Karpas-422 (cell line): ENCODE results near the gene PACSIN3. TPM values are rescaled to one million over a fixed set of nuclear protein-coding genes. Genes with fewer than 3 reads are reported as not detected.
A peak's percentile ranks its signal among the peaks of the same experiment; 100 is the strongest.

Experiments
- DNase-seq: peaks from one replicate; pipeline ENCODE4 v3.0.0-alpha.2; 2015
- H2AFZ ChIP-seq: fragments of 200-600 bp; sonication (generic); 2 replicates; pipeline ENCODE4 v1.6.1; 2014; ENCODE audit warnings: antibody characterized with exemption, low read length, mixed read lengths
- H3K27ac ChIP-seq: fragments of 200-600 bp; sonication (generic); 2 replicates; pipeline ENCODE4 v1.5.1; 2014; ENCODE audit warnings: mild to moderate bottlenecking, low read length, moderate library complexity
- H3K27me3 ChIP-seq: fragments of 200-600 bp; sonication (generic); 2 replicates; pipeline ENCODE4 v1.6.1; 2014; ENCODE audit warnings: low read length, mixed read lengths
- H3K36me3 ChIP-seq: fragments of 200-600 bp; sonication (generic); 2 replicates; pipeline ENCODE4 v1.6.1; 2014; ENCODE audit warnings: low read length, mixed read lengths; ENCODE audit not compliant: insufficient read depth
- H3K4me1 ChIP-seq: fragments of 200-600 bp; sonication (generic); 2 replicates; pipeline ENCODE4 v1.6.1; 2014; ENCODE audit warnings: mild to moderate bottlenecking, low read length, mixed read lengths
- H3K4me2 ChIP-seq: fragments of 200-600 bp; sonication (generic); 2 replicates; pipeline ENCODE4 v1.6.1; 2014; ENCODE audit warnings: low read length, low read depth, mild to moderate bottlenecking; ENCODE audit not compliant: poor library complexity, severe bottlenecking
- H3K4me3 ChIP-seq: fragments of 200-600 bp; sonication (generic); 2 replicates; pipeline ENCODE4 v1.5.1; 2014; ENCODE audit warnings: mild to moderate bottlenecking, antibody characterized with exemption, low read length, mixed read lengths
- H3K79me2 ChIP-seq: fragments of 200-600 bp; sonication (generic); 2 replicates; pipeline ENCODE4 v1.6.1; 2014; ENCODE audit warnings: mild to moderate bottlenecking, low read length, mixed read lengths
- H3K9ac ChIP-seq: fragments of 200-600 bp; sonication (generic); 2 replicates; pipeline ENCODE4 v1.6.0; 2014; ENCODE audit warnings: low read length
- H3K9me2 ChIP-seq: fragments of 200-600 bp; sonication (generic), shearing (Covaris generic); replicated peaks from 2 replicates; pipeline ENCODE4 v1.6.0; 2014; ENCODE audit warnings: mild to moderate bottlenecking, low read length, moderate library complexity; ENCODE audit not compliant: insufficient read depth
- H3K9me3 ChIP-seq: fragments of 300-700, 200-600 bp; sonication (generic); 2 replicates; pipeline ENCODE4 v1.6.1; 2014; ENCODE audit warnings: low read length, mixed read lengths
- H4K20me1 ChIP-seq: fragments of 200-600 bp; sonication (generic); 2 replicates; pipeline ENCODE4 v1.6.1; 2014; ENCODE audit warnings: mild to moderate bottlenecking, antibody characterized with exemption, low read length, low read depth; ENCODE audit not compliant: insufficient read depth
- total RNA-seq: library from RNA; depleted of rRNA; stranded (reverse); fragments of >200 nt; shearing (Covaris generic); gene quantifications from 2 replicates; pipeline ENCODE4 v1.2.3, GENCODE V29; 2014; ENCODE audit warnings: low replicate concordance

The PACSIN3 gene
- total RNA-seq, 1 experiment from 2014 or later, result 1.1 TPM

- Histone ChIP-seq H3K4me2 (no peak overlapping the region), H3K79me2 (no peaks in the 10 kb centered on the region), H3K4me3 (no peak overlapping the region), H3K27me3 (no peaks in the 10 kb centered on the region), H2AFZ (no peak overlapping the region), H4K20me1 (no peaks in the 10 kb centered on the region), H3K36me3 (no peaks in the 10 kb centered on the region), H3K27ac (peak overlapping the region; percentile 25; the same call in 1 of the 2 replicates), H3K9me2 (no peaks in the 10 kb centered on the region), H3K9me3 (no peaks in the 10 kb centered on the region), H3K9ac (no peak overlapping the region), H3K4me1 (peaks cover 32% of the 10 kb centered on the region)
- DNase-seq, result no peak
Measured at GRCh38 chr11:47137476-47137875, 48.8 kb downstream of the PACSIN3 start.

DNA sequence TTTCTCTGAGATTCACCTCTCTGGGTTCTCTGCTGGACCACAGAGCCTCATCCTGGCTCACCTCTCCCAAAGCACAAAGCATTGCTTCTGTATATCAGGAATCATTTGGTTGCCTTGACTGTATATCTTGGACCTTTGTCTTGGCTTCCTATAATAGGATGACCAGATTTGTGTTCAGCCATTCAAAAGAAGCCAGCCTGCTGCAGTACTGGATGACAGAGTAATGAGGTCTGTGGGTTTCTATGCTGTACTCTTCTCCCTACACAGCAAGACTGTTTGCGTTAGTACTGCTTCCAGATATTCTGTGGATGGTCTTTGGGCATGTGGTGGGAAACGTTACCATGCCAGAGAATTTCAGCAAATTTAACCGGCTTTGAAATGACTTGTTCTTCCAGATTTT lies 49.3 kb downstream of the PACSIN3 start:
- H3K4me3 ChIP-seq, result no peak overlapping the region
- no peak overlapping the region for H3K4me2 ChIP-seq
- H3K79me2 ChIP-seq, result no peaks in the 10 kb centered on the region
- peak overlapping the region; percentile 36; the same call in 1 of the 2 replicates for H3K27ac ChIP-seq
- H3K9ac ChIP-seq, result no peak overlapping the region
- peaks cover 28% of the 10 kb centered on the region for H3K4me1 ChIP-seq
- no peak for DNase-seq
- no peak overlapping the region for H2AFZ ChIP-seq
- H4K20me1 ChIP-seq, result no peaks in the 10 kb centered on the region
- H3K9me3 ChIP-seq, result no peaks in the 10 kb centered on the region
- no peaks in the 10 kb centered on the region for H3K9me2 ChIP-seq
- H3K27me3 ChIP-seq, result no peaks in the 10 kb centered on the region
- no peaks in the 10 kb centered on the region for H3K36me3 ChIP-seq

- Histone ChIP-seq H2AFZ (no peak overlapping the region), H3K9me2 (no peaks in the 10 kb centered on the region), H3K79me2 (no peaks in the 10 kb centered on the region), H3K9ac (no peak overlapping the region), H3K4me2 (no peak overlapping the region), H3K9me3 (no peaks in the 10 kb centered on the region), H3K36me3 (no peaks in the 10 kb centered on the region), H3K4me1 (peaks cover 28% of the 10 kb centered on the region), H3K27me3 (no peaks in the 10 kb centered on the region), H3K4me3 (no peak overlapping the region), H4K20me1 (no peaks in the 10 kb centered on the region), H3K27ac (peak overlapping the region; percentile 36; the same call in 1 of the 2 replicates)
- no peak for DNase-seq
Measured at GRCh38 chr11:47136327-47136726, 49.9 kb downstream of the PACSIN3 start.

GRCh38 chr11:47132981-47133380 lies 53.3 kb downstream of the PACSIN3 start:
- Histone ChIP-seq H3K79me2 (no peaks in the 10 kb centered on the region), H3K9me2 (no peaks in the 10 kb centered on the region), H3K9ac (no peak overlapping the region), H3K27me3 (no peaks in the 10 kb centered on the region), H2AFZ (no peak overlapping the region), H3K4me3 (no peak overlapping the region), H3K27ac (no peak overlapping the region), H3K4me2 (no peak overlapping the region), H3K36me3 (no peaks in the 10 kb centered on the region), H3K9me3 (no peaks in the 10 kb centered on the region), H4K20me1 (no peaks in the 10 kb centered on the region), H3K4me1 (peaks cover 38% of the 10 kb centered on the region)
- no peak for DNase-seq

DNA sequence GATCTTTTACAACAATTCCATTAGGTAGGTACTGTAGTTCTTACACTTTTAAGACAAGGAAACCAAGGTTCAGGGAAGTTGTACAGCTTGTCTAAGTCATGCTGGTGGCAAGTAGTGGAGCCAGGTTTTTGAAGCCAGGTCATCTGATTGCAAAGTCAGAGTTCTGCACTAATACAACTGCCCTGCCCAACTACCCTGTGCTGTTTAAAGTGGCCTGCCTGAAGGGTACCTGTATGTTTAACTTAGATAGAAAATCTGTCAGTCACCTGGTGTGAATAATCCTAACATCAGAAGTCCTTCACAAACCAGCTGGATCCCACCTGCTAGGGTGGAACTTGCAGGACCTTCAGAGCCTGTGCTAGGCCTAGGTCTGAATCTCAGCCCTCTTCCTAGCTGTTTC lies 53.7 kb downstream of the PACSIN3 start:
- Histone ChIP-seq H3K27me3 (no peaks in the 10 kb centered on the region), H3K4me2 (no peak overlapping the region), H3K4me3 (no peak overlapping the region), H3K4me1 (peaks cover 38% of the 10 kb centered on the region), H3K9me2 (no peaks in the 10 kb centered on the region), H4K20me1 (no peaks in the 10 kb centered on the region), H3K9ac (no peak overlapping the region), H2AFZ (no peak overlapping the region), H3K36me3 (no peaks in the 10 kb centered on the region), H3K27ac (peak overlapping the region; percentile 26; the same call in 1 of the 2 replicates), H3K9me3 (no peaks in the 10 kb centered on the region), H3K79me2 (no peaks in the 10 kb centered on the region)
- no peak for DNase-seq

DNA sequence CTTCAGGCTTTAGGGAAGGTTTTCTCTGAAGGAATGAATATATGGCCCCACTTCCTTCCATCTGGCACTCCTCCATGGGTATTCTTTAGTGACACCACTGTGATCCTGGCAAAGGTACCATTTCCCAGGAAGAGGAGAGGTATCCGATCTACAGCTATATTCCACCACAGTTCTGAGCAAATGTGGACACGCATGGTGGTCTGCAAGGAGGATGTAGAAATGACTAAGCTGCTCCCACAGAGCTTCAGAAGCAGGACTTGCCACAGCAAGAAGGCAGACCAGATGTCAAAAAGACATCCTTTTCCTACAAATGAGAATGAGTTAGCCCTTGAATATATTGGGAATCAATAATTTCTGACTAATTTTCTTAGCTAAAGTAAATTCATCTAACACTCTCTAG lies 55.1 kb downstream of the PACSIN3 start:
- H3K27me3 ChIP-seq, result no peaks in the 10 kb centered on the region
- H3K9ac ChIP-seq, result no peak overlapping the region
- H4K20me1 ChIP-seq, result no peaks in the 10 kb centered on the region
- no peak overlapping the region for H2AFZ ChIP-seq
- DNase-seq, result no peak
- no peaks in the 10 kb centered on the region for H3K9me2 ChIP-seq
- no peak overlapping the region for H3K4me2 ChIP-seq
- H3K9me3 ChIP-seq, result no peaks in the 10 kb centered on the region
- H3K4me3 ChIP-seq, result no peak overlapping the region
- H3K4me1 ChIP-seq, result peaks cover 45% of the 10 kb centered on the region
- peak overlapping the region; percentile 45 for H3K27ac ChIP-seq
- no peaks in the 10 kb centered on the region for H3K79me2 ChIP-seq
- H3K36me3 ChIP-seq, result no peaks in the 10 kb centered on the region

GRCh38 chr11:47130543-47130942 lies 55.7 kb downstream of the PACSIN3 start:
- H3K9me3 ChIP-seq, result no peaks in the 10 kb centered on the region
- no peak overlapping the region for H3K4me2 ChIP-seq
- no peak overlapping the region for H3K4me3 ChIP-seq
- DNase-seq, result no peak
- no peaks in the 10 kb centered on the region for H3K79me2 ChIP-seq
- H4K20me1 ChIP-seq, result no peaks in the 10 kb centered on the region
- no peaks in the 10 kb centered on the region for H3K9me2 ChIP-seq
- H3K4me1 ChIP-seq, result peaks cover 45% of the 10 kb centered on the region
- no peak overlapping the region for H3K9ac ChIP-seq
- no peaks in the 10 kb centered on the region for H3K27me3 ChIP-seq
- no peak overlapping the region for H2AFZ ChIP-seq
- peak overlapping the region; percentile 45 for H3K27ac ChIP-seq
- H3K36me3 ChIP-seq, result no peaks in the 10 kb centered on the region
